Measurements from ENCODE around the gene BCAR3.

DNA sequence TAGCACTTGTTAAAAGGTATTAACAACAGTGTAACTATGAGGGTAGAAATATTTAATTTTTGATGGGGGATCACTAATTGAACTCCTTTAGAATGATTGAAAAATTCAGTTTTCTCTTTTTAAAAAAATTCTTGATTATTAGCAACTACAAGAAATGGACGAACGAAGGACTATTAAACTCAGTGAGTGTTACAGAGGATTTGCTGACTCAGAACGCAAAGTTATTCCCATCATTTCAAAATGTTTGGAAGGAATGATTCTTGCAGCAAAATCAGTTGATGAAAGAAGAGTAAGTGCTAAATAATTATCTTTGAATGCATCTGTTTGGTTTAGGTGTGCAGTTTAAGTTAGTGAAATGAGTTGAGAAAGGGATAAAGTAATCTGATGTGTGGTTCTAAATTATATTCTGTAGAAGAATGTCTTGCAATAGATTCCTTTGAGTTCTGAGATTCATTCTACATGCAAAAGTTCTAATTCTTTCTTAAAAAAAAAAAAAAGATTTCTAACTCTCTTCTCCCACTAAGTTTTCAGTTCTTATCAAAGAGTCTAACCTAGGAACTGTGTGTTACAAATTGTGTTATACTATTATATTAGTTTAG is 148.8 kb downstream of the BCAR3 start:
- TF ChIP-seq, protein P1, sequence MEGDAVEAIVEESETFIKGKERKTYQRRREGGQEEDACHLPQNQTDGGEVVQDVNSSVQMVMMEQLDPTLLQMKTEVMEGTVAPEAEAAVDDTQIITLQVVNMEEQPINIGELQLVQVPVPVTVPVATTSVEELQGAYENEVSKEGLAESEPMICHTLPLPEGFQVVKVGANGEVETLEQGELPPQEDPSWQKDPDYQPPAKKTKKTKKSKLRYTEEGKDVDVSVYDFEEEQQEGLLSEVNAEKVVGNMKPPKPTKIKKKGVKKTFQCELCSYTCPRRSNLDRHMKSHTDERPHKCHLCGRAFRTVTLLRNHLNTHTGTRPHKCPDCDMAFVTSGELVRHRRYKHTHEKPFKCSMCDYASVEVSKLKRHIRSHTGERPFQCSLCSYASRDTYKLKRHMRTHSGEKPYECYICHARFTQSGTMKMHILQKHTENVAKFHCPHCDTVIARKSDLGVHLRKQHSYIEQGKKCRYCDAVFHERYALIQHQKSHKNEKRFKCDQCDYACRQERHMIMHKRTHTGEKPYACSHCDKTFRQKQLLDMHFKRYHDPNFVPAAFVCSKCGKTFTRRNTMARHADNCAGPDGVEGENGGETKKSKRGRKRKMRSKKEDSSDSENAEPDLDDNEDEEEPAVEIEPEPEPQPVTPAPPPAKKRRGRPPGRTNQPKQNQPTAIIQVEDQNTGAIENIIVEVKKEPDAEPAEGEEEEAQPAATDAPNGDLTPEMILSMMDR (IDR thresholded peaks at IDR 0.05) = no peak
- TF ChIP-seq POLR2A (IDR thresholded peaks at IDR 0.05) = no peak
